IPS-15b (cell line): ENCODE results near the gene NMD3.

Experiments
- H3K27me3 ChIP-seq: one replicate; pipeline ENCODE4 v1.6.1; 2013; ENCODE audit warnings: low read length; ENCODE audit not compliant: control insufficient read depth, insufficient read depth
- H3K36me3 ChIP-seq: one replicate; pipeline ENCODE4 v1.6.1; 2013; ENCODE audit warnings: low read length; ENCODE audit not compliant: control insufficient read depth, insufficient read depth
- H3K4me1 ChIP-seq: one replicate; pipeline ENCODE4 v1.6.1; 2013; ENCODE audit warnings: mild to moderate bottlenecking, low read length; ENCODE audit not compliant: control insufficient read depth, insufficient read depth
- H3K4me3 ChIP-seq: one replicate; pipeline ENCODE4 v1.5.1; 2013; ENCODE audit warnings: low read depth, low read length
- H3K9ac ChIP-seq: one replicate; pipeline ENCODE4 v1.6.1; 2013; ENCODE audit warnings: low read depth, mild to moderate bottlenecking, low read length
- H3K9me3 ChIP-seq: one replicate; pipeline ENCODE4 v1.6.1; 2013; ENCODE audit warnings: mild to moderate bottlenecking, low read length; ENCODE audit not compliant: control insufficient read depth, insufficient read depth

NMD3 gene

DNA sequence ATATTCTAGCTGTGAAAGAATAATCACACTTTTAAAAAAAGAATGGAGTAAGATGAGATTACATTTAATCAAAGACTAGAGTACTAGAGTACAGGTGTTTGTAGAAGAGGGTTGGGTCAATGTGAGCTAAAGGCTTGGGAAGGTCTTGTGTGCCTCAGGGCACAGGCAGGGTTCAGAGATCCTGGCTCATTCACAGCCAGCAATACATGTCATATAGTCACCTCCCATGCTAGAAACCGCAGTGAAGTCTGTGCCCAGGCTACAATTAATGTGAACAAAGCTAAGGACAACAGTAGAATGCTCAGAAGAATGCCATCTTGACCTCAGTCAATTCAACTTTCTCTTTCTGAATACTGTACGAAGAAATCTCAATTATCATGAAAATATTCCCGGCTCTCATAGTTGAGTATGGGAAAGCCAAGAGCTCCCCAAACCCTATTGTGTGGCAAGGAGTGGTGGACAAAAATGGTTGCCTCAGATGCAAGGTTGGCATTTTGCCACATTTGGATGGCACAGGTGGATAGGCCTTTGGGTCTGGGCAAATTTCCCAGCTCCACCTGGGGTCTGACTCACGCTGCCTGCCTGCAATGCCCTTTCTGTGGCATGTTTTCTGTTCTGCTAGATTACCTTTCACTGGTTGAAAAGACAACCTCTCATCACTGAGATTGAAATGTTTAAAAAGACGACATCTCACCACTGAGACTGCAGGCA lies 70.2 kb downstream of the NMD3 start:
- Histone ChIP-seq H3K4me1 (no peaks in the 10 kb centered on the region), H3K9ac (no peak overlapping the region), H3K9me3 (no peaks in the 10 kb centered on the region)

DNA sequence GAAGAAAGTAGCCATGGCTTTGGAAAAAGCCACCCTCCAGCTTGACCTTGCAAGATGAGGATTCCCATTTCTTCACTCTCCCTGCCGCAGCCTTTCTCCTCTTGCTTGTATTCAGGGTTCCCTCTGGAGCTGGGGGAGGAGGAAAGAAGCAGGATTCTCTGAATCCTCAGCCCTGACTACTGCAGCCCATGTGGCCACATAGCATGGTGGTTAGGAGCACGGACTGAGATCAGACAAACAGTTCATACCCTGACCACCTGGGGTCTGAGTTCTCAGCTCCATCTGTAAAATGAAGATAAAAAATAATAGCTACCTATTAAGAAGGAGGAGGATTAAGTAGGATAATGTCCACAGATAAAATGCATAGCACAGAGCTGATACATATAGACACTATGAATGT lies 72.3 kb downstream of the NMD3 start:
- Histone ChIP-seq H3K4me3 (no peak overlapping the region), H3K4me1 (no peaks in the 10 kb centered on the region), H3K36me3 (no peaks in the 10 kb centered on the region), H3K27me3 (no peaks in the 10 kb centered on the region), H3K9ac (no peak overlapping the region), H3K9me3 (peaks cover 4% of the 10 kb centered on the region)

More for the DNA sequence above, 70.2 kb downstream of the NMD3 start:
- Histone ChIP-seq H3K36me3 (no peaks in the 10 kb centered on the region), H3K4me3 (no peak overlapping the region), H3K27me3 (no peaks in the 10 kb centered on the region)

GRCh38 chr3:161295325-161295724 lies 74.2 kb downstream of the NMD3 start:
- no peak overlapping the region for H3K4me3 ChIP-seq
- peaks cover 4% of the 10 kb centered on the region for H3K9me3 ChIP-seq
- H3K4me1 ChIP-seq: no peaks in the 10 kb centered on the region
- no peaks in the 10 kb centered on the region for H3K36me3 ChIP-seq
- no peaks in the 10 kb centered on the region for H3K27me3 ChIP-seq
- H3K9ac ChIP-seq: no peak overlapping the region

- H3K27me3 ChIP-seq: no peaks in the 10 kb centered on the region
- H3K36me3 ChIP-seq: no peaks in the 10 kb centered on the region
- peaks cover 4% of the 10 kb centered on the region for H3K9me3 ChIP-seq
- H3K4me1 ChIP-seq: no peaks in the 10 kb centered on the region
- H3K4me3 ChIP-seq: no peak overlapping the region
- no peak overlapping the region for H3K9ac ChIP-seq
Observed at GRCh38 chr3:161296814-161297213, 75.7 kb downstream of the NMD3 start.
